Measurements from ENCODE around the gene MTA3.

The MTA3 gene

GRCh38 chr2:42762823-42763804, 194.7 kb downstream of the MTA3 start:
- no peak for DNase-seq (ENCODE audit: low read depth)

- DNase-seq (ENCODE audit: low read depth) = no peak
Measured at GRCh38 chr2:42764096-42764495, 195.7 kb downstream of the MTA3 start, which contains the start of gene OXER1. OXER1 (minus strand) TSS chr2:42764135; CDS start chr2:42764062, 73 bp downstream.

- no peak for DNase-seq (ENCODE audit: low read depth)
Measured at GRCh38 chr2:42764901-42765300, 196.5 kb downstream of the MTA3 start.

GRCh38 chr2:42765686-42766085, 197.3 kb downstream of the MTA3 start:
- DNase-seq (ENCODE audit: low read depth) = no peak

- DNase-seq (ENCODE audit: low read depth) = no peak
Measured at GRCh38 chr2:42767080-42767898, 198.9 kb downstream of the MTA3 start.

GRCh38 chr2:42767899-42768705, 199.7 kb downstream of the MTA3 start:
- no peak for DNase-seq (ENCODE audit: low read depth)

GRCh38 chr2:42768706-42769256, 200.3 kb downstream of the MTA3 start:
- DNase-seq (ENCODE audit: low read depth) = no peak

GRCh38 chr2:42769583-42770287, 201.3 kb downstream of the MTA3 start:
- DNase-seq (ENCODE audit: low read depth) = no peak

- no peak for DNase-seq (ENCODE audit: low read depth)
Measured at GRCh38 chr2:42770288-42771131, 202.1 kb downstream of the MTA3 start.

GRCh38 chr2:42771546-42772153, 203.2 kb downstream of the MTA3 start:
- no peak for DNase-seq (ENCODE audit: low read depth)

GRCh38 chr2:42775186-42775585, 206.8 kb downstream of the MTA3 start:
- DNase-seq (ENCODE audit: low read depth) = no peak

GRCh38 chr2:42775810-42776209, 207.4 kb downstream of the MTA3 start:
- no peak for DNase-seq (ENCODE audit: low read depth)

GRCh38 chr2:42777883-42778805, 209.7 kb downstream of the MTA3 start:
- DNase-seq (ENCODE audit: low read depth) = no peak

GRCh38 chr2:42781181-42781580, 212.7 kb downstream of the MTA3 start:
- DNase-seq (ENCODE audit: low read depth) = no peak

- DNase-seq (ENCODE audit: low read depth) = no peak
Measured at GRCh38 chr2:42783511-42783910, 215.1 kb downstream of the MTA3 start.

- no peak for DNase-seq (ENCODE audit: low read depth)
Measured at GRCh38 chr2:42784204-42784880, 215.9 kb downstream of the MTA3 start.

- DNase-seq (ENCODE audit: low read depth) = no peak
Measured at GRCh38 chr2:42786561-42787345, 218.3 kb downstream of the MTA3 start.
